ENCODE results near the gene NCBP2.

DNA sequence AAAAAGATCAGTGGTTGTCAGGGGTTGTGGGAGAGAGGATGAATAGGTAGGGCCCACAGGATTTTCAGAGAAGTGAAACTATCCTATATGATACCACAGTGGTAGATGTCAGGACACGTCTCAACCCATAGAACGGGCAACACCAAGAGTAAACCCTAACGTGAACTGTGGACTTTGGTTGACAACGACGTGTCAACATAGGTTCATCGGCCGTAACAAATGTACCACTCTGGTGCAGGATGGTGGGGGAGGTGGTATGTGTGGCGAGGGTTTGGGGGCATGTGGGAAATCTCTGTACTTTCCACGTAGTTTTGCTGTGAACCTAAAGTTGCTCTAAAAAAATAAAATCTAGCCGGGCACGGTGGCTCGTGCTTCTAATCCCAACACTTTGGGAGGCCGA, 39.3 kb upstream of the NCBP2 start:
- TF ChIP-seq, protein P1, sequence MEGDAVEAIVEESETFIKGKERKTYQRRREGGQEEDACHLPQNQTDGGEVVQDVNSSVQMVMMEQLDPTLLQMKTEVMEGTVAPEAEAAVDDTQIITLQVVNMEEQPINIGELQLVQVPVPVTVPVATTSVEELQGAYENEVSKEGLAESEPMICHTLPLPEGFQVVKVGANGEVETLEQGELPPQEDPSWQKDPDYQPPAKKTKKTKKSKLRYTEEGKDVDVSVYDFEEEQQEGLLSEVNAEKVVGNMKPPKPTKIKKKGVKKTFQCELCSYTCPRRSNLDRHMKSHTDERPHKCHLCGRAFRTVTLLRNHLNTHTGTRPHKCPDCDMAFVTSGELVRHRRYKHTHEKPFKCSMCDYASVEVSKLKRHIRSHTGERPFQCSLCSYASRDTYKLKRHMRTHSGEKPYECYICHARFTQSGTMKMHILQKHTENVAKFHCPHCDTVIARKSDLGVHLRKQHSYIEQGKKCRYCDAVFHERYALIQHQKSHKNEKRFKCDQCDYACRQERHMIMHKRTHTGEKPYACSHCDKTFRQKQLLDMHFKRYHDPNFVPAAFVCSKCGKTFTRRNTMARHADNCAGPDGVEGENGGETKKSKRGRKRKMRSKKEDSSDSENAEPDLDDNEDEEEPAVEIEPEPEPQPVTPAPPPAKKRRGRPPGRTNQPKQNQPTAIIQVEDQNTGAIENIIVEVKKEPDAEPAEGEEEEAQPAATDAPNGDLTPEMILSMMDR (IDR thresholded peaks at IDR 0.05) = no peak
- TF ChIP-seq POLR2A (IDR thresholded peaks at IDR 0.05; ENCODE audit: low read depth) = no peak
- no peak for TF ChIP-seq POLR2AphosphoS5 (IDR thresholded peaks at IDR 0.05)

All from esophagus muscularis mucosa (tissue), 3 donors.